HEK293 (cell line): ENCODE results near the gene RPIA.

ENCODE experiments used
- CTCF ChIA-PET: fragments of 350-600 bp; formaldehyde crosslinking; extraction: SDS; loops from one replicate; lab custom pipeline; 2021; ENCODE audit warnings: antibody characterized with exemption; lab: Yijun Ruan, JAX
- POLR2A ChIA-PET: fragments of 300-600 bp; formaldehyde crosslinking; extraction: SDS; loops from one replicate; lab custom pipeline; 2020; ENCODE audit warnings: antibody characterized with exemption, inconsistent platforms; lab: Yijun Ruan, JAX
- H3K27ac ChIP-seq: fragments of 200-500 bp; sonication (Bioruptor generic); 2 replicates; pipeline ENCODE4 v1.5.1; 2014; ENCODE audit warnings: low read depth, low read length, control low read depth, inconsistent platforms; ENCODE audit errors: extremely low read depth
- H3K36me3 ChIP-seq, 2 experiments: fragments of 200-500 bp in 1 of 2; sonication (Bioruptor generic) in 1 of 2; 1 replicate in 1 of 2; 2 replicates in 1 of 2; pipeline ENCODE4 v1.5.1; 2014 to 2017; ENCODE audit warnings: inconsistent platforms in 2 of 2, low read length in 2 of 2; ENCODE audit not compliant: control insufficient read depth in 2 of 2, insufficient read depth in 1 of 2
- H3K4me1 ChIP-seq: fragments of 200-500 bp; sonication (Bioruptor generic); 2 replicates; pipeline ENCODE4 v1.5.1; 2014; ENCODE audit warnings: mild to moderate bottlenecking, low read length, inconsistent platforms; ENCODE audit not compliant: control insufficient read depth, insufficient read depth
- H3K4me3 ChIP-seq: 2 replicates; pipeline ENCODE4 v1.5.1; 2011; ENCODE audit warnings: low read depth, mild to moderate bottlenecking, control low read depth, low read length, moderate library complexity
- H3K9me3 ChIP-seq: fragments of 200-500 bp; sonication (Bioruptor generic); 2 replicates; pipeline ENCODE4 v1.5.1; 2014; ENCODE audit warnings: low read depth, low read length, inconsistent platforms; ENCODE audit not compliant: control insufficient read depth, insufficient read depth
- KLF10 ChIP-seq: fragments of 450-650 bp; IDR thresholded peaks from 2 replicates; pipeline ENCODE4 v1.5.1; 2018; ENCODE audit warnings: missing biosample characterization, mild to moderate bottlenecking, missing genetic modification characterization
- PRDM1 ChIP-seq: fragments of 450-650 bp; formaldehyde crosslinking; IDR thresholded peaks from 2 replicates; pipeline ENCODE4; 2016; ENCODE audit warnings: missing biosample characterization, missing genetic modification characterization
- SP2 ChIP-seq: fragments of 450-650 bp; formaldehyde crosslinking; IDR thresholded peaks from 2 replicates; pipeline ENCODE4 v1.5.1; 2016; ENCODE audit warnings: missing biosample characterization, missing genetic modification characterization
- ZFHX2 ChIP-seq: fragments of 450-650 bp; formaldehyde crosslinking; conservative IDR thresholded peaks from 2 replicates; pipeline ENCODE4 v1.5.1; 2016; ENCODE audit warnings: missing biosample characterization, missing genetic modification characterization
- ZFP69B ChIP-seq: fragments of 450-650 bp; formaldehyde crosslinking; IDR thresholded peaks from 2 replicates; pipeline ENCODE4 v1.5.1; 2016; ENCODE audit warnings: missing biosample characterization, missing genetic modification characterization
- ZNF112 ChIP-seq: fragments of 450-650 bp; formaldehyde crosslinking; IDR thresholded peaks from 2 replicates; pipeline ENCODE4 v1.5.0; 2017; ENCODE audit warnings: missing biosample characterization, missing genetic modification characterization
- ZNF133 ChIP-seq: fragments of 450-650 bp; formaldehyde crosslinking; IDR thresholded peaks from 2 replicates; pipeline ENCODE4 v1.5.1; 2016; ENCODE audit warnings: missing biosample characterization, missing genetic modification characterization
- ZNF211 ChIP-seq: fragments of 450-650 bp; formaldehyde crosslinking; IDR thresholded peaks from 2 replicates; pipeline ENCODE4 v1.5.1; 2016; ENCODE audit warnings: low read depth, missing biosample characterization, missing genetic modification characterization
- ZNF350 ChIP-seq: fragments of 450-650 bp; formaldehyde crosslinking; IDR thresholded peaks from 2 replicates; pipeline ENCODE4 v1.5.0; 2017; ENCODE audit warnings: missing biosample characterization, mild to moderate bottlenecking, missing genetic modification characterization
- ZNF423 ChIP-seq: fragments of 450-650 bp; formaldehyde crosslinking; IDR thresholded peaks from 2 replicates; pipeline ENCODE4 v1.5.1; 2016; ENCODE audit warnings: missing biosample characterization, missing genetic modification characterization
- ZNF473 ChIP-seq: fragments of 450-650 bp; formaldehyde crosslinking; IDR thresholded peaks from 2 replicates; pipeline ENCODE4 v1.5.1; 2017; ENCODE audit warnings: missing biosample characterization, missing genetic modification characterization
- ZNF558 ChIP-seq: fragments of 450-650 bp; formaldehyde crosslinking; IDR thresholded peaks from 2 replicates; pipeline ENCODE4 v1.5.1; 2016; ENCODE audit warnings: missing biosample characterization, missing genetic modification characterization
- ZNF621 ChIP-seq: fragments of 450-650 bp; formaldehyde crosslinking; IDR thresholded peaks from 2 replicates; pipeline ENCODE4 v1.5.1; 2017; ENCODE audit warnings: missing biosample characterization, missing genetic modification characterization
- ZNF626 ChIP-seq: fragments of 450-650 bp; sonication (Bioruptor Pico); formaldehyde crosslinking; IDR thresholded peaks from 2 replicates; pipeline ENCODE4 v1.5.1; 2018; ENCODE audit warnings: missing biosample characterization, missing genetic modification characterization, inconsistent platforms
- ZNF792 ChIP-seq: fragments of 450-650 bp; formaldehyde crosslinking; IDR thresholded peaks from 2 replicates; pipeline ENCODE4 v1.5.1; 2016; ENCODE audit warnings: missing biosample characterization, missing genetic modification characterization
- TF ChIP-seq, protein P1 (sequence below): IDR thresholded peaks from 2 replicates; pipeline ENCODE4 v1.6.1; 2011; ENCODE audit warnings: mild to moderate bottlenecking, low read depth, low read length, borderline replicate concordance
- TF ChIP-seq, protein P2 (sequence below): fragments of 450-650 bp; formaldehyde crosslinking; IDR thresholded peaks from 2 replicates; pipeline ENCODE4 v1.5.1; 2016; ENCODE audit warnings: missing biosample characterization, missing genetic modification characterization
- TF ChIP-seq, protein P3 (sequence below): fragments of 450-650 bp; formaldehyde crosslinking; IDR thresholded peaks from 2 replicates; pipeline ENCODE4 v1.5.0; 2017; ENCODE audit warnings: missing biosample characterization, missing genetic modification characterization, borderline replicate concordance
- TF ChIP-seq, protein P4 (sequence below): fragments of 450-650 bp; formaldehyde crosslinking; IDR thresholded peaks from 2 replicates; pipeline ENCODE4 v1.5.1; 2016; ENCODE audit warnings: missing biosample characterization, missing genetic modification characterization
- TF ChIP-seq, protein P5 (sequence below): fragments of 450-650 bp; formaldehyde crosslinking; optimal IDR thresholded peaks from 2 replicates; pipeline ENCODE3; 2016; ENCODE audit warnings: missing biosample characterization, mild to moderate bottlenecking, missing genetic modification characterization
- TF ChIP-seq, protein P6 (sequence below): sonication (generic); formaldehyde crosslinking; IDR thresholded peaks from 2 replicates; pipeline ENCODE4 v1.8.1; 2022; ENCODE audit warnings: mild to moderate bottlenecking, moderate library complexity, missing genetic modification reagents
- TF ChIP-seq, protein P7 (sequence below): fragments of 450-650 bp; formaldehyde crosslinking; IDR thresholded peaks from 2 replicates; pipeline ENCODE4 v1.5.1; 2016; ENCODE audit warnings: missing biosample characterization, missing genetic modification characterization

RPIA gene

DNA sequence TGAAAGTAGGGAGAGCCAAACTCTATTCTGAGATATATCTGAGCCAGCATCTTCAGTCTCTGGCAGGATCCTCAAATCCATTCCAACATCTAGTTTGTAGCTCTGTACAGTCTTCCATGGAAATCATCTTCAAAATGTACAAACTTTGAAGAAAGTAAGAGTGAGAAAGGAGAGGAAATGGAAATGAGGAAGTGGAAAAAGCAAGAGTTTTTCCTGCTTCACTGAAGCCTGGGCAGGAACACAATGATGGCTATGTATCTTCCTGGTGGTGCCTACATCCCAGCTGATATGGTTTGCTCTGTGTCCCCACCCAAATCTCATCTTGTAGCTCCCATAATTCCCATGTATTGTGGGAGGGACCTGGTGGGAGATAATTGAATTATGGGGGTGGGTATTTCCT, 4.1 kb upstream of the RPIA start:
- H3K9me3 ChIP-seq = no peaks in the 10 kb centered on the region
- H3K36me3 ChIP-seq = no peaks in the 10 kb centered on the region
- POLR2A ChIA-PET = no interaction called here
- H3K4me3 ChIP-seq = no peak overlapping the region
- no peak for TF ChIP-seq ZNF133 (tag by site-specific recombination)
- TF ChIP-seq, protein P1, sequence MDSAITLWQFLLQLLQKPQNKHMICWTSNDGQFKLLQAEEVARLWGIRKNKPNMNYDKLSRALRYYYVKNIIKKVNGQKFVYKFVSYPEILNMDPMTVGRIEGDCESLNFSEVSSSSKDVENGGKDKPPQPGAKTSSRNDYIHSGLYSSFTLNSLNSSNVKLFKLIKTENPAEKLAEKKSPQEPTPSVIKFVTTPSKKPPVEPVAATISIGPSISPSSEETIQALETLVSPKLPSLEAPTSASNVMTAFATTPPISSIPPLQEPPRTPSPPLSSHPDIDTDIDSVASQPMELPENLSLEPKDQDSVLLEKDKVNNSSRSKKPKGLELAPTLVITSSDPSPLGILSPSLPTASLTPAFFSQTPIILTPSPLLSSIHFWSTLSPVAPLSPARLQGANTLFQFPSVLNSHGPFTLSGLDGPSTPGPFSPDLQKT = no peak
- TF ChIP-seq, protein P2, sequence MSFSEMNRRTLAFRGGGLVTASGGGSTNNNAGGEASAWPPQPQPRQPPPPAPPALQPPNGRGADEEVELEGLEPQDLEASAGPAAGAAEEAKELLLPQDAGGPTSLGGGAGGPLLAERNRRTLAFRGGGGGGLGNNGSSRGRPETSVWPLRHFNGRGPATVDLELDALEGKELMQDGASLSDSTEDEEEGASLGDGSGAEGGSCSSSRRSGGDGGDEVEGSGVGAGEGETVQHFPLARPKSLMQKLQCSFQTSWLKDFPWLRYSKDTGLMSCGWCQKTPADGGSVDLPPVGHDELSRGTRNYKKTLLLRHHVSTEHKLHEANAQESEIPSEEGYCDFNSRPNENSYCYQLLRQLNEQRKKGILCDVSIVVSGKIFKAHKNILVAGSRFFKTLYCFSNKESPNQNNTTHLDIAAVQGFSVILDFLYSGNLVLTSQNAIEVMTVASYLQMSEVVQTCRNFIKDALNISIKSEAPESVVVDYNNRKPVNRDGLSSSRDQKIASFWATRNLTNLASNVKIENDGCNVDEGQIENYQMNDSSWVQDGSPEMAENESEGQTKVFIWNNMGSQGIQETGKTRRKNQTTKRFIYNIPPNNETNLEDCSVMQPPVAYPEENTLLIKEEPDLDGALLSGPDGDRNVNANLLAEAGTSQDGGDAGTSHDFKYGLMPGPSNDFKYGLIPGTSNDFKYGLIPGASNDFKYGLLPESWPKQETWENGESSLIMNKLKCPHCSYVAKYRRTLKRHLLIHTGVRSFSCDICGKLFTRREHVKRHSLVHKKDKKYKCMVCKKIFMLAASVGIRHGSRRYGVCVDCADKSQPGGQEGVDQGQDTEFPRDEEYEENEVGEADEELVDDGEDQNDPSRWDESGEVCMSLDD (tag by site-specific recombination) = no peak
- TF ChIP-seq ZFHX2 (tag by site-specific recombination) = no peak
- no peak for TF ChIP-seq ZNF621
- no peak for TF ChIP-seq ZNF626 (tag by site-specific recombination)
- TF ChIP-seq PRDM1 (tag by site-specific recombination) = peak; percentile 27; the same call in 1 of the 2 replicates
- TF ChIP-seq, all 188 proteins: peak for 1
- Histone ChIP-seq H3K27ac (no peak overlapping the region), H3K4me1 (no peaks in the 10 kb centered on the region)
- CTCF ChIA-PET = interaction anchor here (1.1 to 1.2 kb wide), 2 partner anchors 10 to 16 kb away, joined by 3 read pairs; no protein-coding TSS in a partner anchor

DNA sequence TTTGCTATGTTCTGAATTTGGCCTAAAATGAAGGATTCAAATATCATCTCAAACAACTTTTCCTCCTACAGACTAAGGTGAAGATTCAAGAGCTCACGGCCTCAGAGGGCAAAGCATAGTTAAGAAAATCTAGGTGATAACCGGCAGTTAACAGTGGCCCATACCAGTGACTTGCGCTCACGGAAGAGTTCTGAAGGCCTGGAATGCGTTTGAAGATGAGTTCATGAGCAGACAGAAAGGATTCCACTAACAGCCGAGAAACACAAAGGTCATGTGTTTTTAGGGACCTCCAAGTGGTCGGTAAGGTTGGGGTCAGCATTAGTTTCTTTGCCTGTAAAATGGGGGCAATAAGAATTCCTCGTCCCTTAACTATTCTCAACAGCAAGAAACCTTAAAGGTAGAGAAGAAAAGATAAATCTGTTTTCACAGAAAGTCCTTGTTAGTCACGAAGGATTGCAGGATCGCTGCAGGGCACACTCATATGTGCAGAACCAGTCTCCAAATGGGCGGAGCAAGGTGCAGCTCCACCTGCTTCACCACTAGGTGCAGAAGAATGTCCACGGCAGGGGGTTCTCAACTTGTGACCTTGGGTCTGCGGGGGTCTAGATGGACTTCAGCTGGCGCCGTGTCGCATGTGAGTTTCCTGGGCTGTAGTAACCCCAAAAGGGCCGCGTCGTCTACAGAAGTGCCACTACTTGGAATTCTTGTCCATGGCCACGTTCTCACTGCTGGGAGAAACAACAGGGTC, 708 bp upstream of the RPIA start:
- H3K36me3 ChIP-seq = no peaks in the 10 kb centered on the region
- TF ChIP-seq ZNF473 (tag by site-specific recombination) = no peak
- TF ChIP-seq, protein P3, sequence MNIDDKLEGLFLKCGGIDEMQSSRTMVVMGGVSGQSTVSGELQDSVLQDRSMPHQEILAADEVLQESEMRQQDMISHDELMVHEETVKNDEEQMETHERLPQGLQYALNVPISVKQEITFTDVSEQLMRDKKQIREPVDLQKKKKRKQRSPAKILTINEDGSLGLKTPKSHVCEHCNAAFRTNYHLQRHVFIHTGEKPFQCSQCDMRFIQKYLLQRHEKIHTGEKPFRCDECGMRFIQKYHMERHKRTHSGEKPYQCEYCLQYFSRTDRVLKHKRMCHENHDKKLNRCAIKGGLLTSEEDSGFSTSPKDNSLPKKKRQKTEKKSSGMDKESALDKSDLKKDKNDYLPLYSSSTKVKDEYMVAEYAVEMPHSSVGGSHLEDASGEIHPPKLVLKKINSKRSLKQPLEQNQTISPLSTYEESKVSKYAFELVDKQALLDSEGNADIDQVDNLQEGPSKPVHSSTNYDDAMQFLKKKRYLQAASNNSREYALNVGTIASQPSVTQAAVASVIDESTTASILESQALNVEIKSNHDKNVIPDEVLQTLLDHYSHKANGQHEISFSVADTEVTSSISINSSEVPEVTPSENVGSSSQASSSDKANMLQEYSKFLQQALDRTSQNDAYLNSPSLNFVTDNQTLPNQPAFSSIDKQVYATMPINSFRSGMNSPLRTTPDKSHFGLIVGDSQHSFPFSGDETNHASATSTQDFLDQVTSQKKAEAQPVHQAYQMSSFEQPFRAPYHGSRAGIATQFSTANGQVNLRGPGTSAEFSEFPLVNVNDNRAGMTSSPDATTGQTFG (tag by site-specific recombination) = no peak
- no peak for TF ChIP-seq ZNF350 (tag by site-specific recombination)
- no peak for TF ChIP-seq ZNF211
- TF ChIP-seq SP2 = no peak
- TF ChIP-seq ZNF792 = no peak
- TF ChIP-seq, protein P4, sequence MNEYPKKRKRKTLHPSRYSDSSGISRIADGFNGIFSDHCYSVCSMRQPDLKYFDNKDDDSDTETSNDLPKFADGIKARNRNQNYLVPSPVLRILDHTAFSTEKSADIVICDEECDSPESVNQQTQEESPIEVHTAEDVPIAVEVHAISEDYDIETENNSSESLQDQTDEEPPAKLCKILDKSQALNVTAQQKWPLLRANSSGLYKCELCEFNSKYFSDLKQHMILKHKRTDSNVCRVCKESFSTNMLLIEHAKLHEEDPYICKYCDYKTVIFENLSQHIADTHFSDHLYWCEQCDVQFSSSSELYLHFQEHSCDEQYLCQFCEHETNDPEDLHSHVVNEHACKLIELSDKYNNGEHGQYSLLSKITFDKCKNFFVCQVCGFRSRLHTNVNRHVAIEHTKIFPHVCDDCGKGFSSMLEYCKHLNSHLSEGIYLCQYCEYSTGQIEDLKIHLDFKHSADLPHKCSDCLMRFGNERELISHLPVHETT (tag by site-specific recombination) = no peak
- no peak for TF ChIP-seq ZFP69B
- TF ChIP-seq ZNF112 (tag by site-specific recombination) = no peak
- no peak for TF ChIP-seq KLF10
- TF ChIP-seq, protein P5, sequence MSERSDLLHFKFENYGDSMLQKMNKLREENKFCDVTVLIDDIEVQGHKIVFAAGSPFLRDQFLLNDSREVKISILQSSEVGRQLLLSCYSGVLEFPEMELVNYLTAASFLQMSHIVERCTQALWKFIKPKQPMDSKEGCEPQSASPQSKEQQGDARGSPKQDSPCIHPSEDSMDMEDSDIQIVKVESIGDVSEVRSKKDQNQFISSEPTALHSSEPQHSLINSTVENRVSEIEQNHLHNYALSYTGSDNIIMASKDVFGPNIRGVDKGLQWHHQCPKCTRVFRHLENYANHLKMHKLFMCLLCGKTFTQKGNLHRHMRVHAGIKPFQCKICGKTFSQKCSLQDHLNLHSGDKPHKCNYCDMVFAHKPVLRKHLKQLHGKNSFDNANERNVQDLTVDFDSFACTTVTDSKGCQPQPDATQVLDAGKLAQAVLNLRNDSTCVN (tag by site-specific recombination) = no peak
- TF ChIP-seq, protein P6, sequence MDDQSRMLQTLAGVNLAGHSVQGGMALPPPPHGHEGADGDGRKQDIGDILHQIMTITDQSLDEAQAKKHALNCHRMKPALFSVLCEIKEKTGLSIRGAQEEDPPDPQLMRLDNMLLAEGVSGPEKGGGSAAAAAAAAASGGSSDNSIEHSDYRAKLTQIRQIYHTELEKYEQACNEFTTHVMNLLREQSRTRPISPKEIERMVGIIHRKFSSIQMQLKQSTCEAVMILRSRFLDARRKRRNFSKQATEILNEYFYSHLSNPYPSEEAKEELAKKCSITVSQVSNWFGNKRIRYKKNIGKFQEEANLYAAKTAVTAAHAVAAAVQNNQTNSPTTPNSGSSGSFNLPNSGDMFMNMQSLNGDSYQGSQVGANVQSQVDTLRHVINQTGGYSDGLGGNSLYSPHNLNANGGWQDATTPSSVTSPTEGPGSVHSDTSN (CRISPR knock-in tag) = no peak
- TF ChIP-seq, protein P7, sequence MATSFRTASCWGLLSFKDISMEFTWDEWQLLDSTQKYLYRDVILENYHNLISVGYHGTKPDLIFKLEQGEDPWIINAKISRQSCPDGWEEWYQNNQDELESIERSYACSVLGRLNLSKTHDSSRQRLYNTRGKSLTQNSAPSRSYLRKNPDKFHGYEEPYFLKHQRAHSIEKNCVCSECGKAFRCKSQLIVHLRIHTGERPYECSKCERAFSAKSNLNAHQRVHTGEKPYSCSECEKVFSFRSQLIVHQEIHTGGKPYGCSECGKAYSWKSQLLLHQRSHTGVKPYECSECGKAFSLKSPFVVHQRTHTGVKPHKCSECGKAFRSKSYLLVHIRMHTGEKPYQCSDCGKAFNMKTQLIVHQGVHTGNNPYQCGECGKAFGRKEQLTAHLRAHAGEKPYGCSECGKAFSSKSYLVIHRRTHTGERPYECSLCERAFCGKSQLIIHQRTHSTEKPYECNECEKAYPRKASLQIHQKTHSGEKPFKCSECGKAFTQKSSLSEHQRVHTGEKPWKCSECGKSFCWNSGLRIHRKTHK (tag by site-specific recombination) = no peak
- TF ChIP-seq ZNF558 (tag by site-specific recombination) = no peak
- no peak for TF ChIP-seq ZNF423
- CTCF ChIA-PET = interaction anchor here (0.7 to 2.1 kb wide), 3 partner anchors 19 to 500 kb away, joined by 4 to 5 read pairs (median 5); no protein-coding TSS in a partner anchor
- H3K4me3 ChIP-seq = peak overlapping the region; percentile 48
- H3K4me1 ChIP-seq = no peaks in the 10 kb centered on the region
- H3K9me3 ChIP-seq = no peaks in the 10 kb centered on the region
- POLR2A ChIA-PET = no interaction called here
- H3K27ac ChIP-seq = peak overlapping the region; percentile 38
